HG02870 (cell line): ENCODE results near the gene SIRT3.

Experiments
- ATAC-seq: cut with Tn5 transposase; IDR thresholded peaks from one replicate; pipeline ENCODE4 v1.9.1; 2021; ENCODE audit warnings: mild to moderate bottlenecking, moderate library complexity; ENCODE audit not compliant: unreplicated experiment

Gene SIRT3

DNA sequence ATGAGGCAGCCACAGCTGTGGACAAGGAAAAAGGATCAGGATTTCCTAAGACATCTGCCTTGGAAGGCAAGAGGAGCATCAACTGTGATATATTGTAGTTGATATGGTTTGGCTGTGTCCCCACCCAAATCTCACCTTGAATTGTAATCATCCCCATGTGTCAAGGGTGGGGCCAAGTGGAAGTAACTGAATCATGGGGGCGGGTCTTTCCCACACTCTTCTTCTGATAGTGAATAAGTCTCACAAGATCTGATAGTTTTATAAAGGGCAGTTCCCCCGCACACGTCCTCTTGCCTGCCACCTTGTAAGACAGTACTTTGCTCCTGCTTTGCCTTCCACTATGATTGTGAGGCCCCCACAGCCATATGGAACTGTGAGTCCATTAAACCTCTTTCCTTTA, 18.4 kb downstream of the SIRT3 start:
- ATAC-seq: no peak

DNA sequence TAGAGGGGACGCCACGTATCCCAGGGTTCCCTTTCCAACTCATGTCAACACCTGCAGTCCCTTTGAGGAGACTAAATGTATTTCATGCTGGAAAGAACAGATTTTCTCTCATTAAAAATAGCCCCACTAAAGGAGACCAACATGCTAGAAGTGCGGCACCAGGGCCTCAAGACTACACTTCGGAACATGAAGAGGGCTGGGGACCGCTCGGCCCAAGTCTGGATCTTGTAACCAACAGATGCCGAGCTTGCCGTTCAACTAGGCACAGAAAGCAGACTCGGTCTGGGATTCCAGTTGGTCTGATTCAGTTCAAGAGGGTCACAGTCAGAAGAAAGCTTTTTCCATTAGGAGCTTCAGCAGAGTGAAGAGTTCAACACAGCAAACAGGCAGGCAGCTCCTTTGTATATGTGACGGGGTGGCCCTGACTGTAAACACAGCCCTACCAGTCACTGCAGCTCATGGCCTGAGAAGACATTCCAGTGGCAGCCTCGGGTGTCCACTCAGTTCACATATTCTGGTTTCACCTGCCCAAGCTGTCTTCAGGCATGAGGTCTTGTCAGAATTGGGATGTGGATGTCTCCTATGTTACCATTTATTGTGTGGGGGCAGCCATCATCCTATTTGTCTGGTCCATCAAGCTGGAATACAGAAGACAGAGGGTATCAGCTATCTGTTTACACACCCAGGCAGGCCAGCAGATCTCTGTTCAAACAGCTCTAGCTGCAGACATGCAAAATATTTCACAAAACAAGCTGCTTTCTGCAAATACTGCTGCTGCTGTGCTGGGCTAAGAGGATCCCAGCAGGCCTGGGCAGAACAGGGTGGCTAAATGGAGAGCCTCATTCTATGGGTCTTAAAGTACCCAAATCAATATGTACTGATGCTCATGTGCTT, 19.8 kb downstream of the SIRT3 start:
- no peak for ATAC-seq

DNA sequence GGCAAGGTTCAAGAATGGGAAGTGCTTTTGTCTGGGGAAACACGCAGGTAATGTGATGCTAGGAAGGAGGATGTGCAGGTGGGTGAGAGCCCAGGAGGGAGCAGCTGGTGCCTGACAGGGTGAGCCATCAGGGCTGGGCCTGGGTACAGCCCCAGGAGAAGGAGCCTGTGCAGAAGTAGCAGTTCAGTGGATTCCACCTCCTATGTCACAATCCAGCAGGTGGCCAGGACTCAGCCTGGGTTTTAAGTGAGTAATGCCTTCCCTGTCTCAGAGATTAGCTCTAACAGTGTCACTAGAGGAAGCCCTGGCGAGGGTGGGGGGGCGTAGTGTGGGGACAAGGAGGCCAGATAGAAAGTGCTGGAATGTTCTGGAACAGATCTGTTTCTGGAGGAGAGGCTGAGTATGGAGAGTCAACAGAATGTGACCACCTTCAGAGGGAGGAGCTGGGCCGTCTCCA, 20.5 kb downstream of the SIRT3 start:
- no peak for ATAC-seq

DNA sequence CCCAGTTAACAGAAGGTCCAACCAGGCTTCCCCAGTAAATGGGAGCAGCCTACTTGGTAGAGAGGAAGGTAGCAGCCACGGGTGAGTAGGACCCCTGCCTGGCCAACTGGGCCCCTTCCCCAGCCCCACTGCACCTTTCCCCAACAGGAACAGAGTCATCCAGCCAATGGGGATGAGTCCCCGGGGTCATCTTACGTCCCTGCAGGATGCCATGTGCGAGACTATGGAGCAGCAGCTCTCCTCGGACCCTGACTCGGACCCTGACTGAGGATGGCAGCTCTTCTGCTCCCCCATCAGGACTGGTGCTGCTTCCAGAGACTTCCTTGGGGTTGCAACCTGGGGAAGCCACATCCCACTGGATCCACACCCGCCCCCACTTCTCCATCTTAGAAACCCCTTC, 22.1 kb downstream of the SIRT3 start:
- no peak for ATAC-seq

DNA sequence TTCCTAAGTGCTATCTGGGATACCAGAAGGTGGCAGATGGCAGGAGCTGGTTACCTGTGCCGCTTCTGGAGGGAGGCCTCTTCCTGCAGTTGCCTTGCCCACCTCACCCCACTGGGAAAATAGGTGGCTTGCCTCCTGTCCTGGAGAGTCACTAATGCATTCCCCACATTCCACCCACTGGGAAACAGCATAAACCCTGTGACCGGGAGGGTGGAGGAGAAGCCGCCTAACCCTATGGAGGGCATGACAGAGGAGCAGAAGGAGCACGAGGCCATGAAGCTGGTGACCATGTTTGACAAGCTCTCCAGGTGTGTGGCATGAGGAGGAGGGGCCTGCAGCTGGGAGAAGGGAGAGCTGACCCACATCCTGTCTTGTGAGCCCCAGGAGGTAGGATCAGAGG, 23.0 kb downstream of the SIRT3 start:
- ATAC-seq: no peak

DNA sequence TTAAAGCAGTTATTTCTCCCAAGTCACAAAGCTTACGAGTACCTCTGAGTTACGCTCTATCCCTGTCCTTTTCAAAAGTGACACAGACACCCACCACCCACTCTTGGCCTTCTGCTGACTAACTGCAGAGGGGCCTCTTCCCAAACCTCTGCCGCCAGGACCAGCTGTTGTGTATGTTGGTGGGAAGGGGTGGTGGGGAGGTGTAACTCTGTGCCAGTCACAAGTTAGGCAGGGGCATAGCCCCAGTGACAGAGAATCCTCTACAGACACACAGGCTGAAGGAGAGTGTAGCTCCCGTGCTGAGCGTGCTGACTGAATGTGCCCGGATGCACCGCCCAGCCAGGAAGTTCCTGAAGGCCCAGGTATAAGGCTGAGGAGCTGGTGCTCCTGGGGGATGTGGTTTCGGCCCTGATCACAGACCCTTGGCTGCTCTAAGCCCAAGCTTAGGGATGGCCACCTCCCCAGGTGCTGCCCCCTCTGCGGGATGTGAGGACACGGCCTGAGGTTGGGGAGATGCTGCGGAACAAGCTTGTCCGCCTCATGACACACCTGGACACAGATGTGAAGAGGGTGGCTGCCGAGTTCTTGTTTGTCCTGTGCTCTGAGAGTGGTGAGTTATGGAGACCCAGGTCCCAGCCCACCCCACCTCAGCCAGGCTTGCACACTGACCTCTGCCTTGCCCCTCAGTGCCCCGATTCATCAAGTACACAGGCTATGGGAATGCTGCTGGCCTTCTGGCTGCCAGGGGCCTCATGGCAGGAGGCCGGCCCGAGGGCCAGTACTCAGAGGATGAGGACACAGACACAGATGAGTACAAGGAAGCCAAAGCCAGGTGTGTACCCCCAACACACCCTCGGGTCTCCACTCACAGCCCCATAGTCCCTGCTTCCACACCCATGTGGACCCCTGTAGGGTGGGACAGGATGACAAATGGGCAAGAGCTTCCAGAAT, 23.7 kb downstream of the SIRT3 start:
- ATAC-seq: no peak

DNA sequence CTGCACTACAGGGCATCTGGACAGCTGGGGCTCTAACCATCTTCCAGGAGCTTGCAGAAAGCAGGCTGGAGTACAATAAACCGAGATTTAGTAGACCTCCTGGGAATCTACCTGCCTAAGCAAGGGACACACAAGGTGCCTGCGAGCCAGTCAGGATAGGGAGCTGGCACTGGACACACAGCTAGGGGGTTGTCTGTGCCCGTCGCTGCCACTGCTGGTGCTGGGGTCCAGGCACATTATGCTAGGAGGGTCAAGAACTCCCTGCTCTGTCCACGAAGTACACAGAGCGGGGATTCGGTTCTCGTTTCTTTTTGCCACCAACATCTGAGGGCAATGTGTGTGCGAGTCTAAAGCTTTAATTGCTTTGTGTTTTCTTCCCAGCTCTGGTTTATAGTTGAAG, 24.4 kb downstream of the SIRT3 start:
- ATAC-seq: no peak

DNA sequence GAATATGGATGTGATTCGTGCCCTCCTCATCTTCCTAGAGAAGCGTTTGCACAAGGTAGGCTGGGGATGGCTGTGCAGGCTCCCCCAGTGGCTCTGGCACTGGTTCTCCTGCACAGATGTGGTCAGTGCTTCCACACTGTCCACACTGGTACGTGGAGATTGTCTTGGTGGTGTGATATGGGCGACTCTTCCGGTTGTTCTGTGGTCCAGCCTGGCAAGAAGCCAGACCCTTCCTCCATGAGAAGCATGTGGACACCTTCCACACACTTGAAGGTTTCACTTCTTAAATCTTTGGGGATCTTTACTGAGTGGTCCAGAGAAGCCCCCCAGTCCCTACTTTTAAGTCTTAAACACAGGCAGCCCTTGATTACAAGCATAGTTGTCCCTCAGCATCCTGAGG, 24.8 kb downstream of the SIRT3 start:
- ATAC-seq: no peak

DNA sequence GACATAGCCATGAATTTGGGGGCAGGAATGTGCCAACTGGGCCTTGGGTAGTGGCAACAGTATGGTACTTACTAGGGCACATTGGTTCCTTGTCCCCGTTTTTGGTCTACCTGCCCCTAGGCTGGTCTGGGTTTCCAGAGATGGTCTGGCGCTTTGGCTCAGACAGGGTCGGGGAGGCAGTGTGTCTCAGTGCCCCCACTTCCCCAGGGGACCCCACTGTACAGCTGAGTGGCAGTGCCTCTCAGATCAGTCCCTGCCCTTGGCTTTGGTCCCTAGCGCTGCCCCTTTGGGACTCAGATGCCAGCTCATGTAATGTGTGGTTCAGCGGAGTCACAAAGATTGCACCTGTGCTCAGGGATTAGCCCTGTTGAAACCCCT, 25.4 kb downstream of the SIRT3 start:
- no peak for ATAC-seq

DNA sequence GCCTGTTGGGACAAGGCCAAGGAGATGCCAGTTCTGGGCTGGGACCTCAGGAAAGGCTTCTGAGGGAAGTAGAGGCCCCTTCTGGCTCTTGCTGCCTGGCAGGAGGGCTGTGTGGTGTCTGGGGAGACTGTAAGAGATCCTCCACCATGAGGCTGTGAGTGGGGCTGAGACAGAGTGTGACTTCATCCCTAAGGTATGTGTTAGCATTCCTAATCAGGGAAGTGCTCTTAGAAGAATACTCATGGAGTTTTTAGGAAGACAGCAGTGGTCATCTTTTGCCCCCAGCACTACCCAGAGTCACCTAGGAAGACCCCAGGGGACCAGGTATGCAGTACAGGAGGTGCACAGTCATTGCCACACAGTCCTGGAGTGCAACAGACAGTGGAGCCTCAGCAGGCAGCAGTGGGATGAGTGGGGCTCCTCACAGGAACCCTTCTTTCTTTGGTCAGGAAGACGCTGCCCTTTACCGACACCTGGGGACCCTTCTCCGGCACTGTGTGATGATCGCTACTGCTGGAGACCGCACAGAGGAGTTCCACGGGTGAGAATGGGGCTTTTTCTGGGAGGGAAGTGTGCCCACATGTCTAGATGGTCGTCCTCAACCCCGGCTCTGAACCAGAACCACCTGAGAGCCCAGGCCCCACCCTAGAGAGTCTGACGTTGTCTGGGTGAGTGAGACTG, 25.9 kb downstream of the SIRT3 start:
- no peak for ATAC-seq

DNA sequence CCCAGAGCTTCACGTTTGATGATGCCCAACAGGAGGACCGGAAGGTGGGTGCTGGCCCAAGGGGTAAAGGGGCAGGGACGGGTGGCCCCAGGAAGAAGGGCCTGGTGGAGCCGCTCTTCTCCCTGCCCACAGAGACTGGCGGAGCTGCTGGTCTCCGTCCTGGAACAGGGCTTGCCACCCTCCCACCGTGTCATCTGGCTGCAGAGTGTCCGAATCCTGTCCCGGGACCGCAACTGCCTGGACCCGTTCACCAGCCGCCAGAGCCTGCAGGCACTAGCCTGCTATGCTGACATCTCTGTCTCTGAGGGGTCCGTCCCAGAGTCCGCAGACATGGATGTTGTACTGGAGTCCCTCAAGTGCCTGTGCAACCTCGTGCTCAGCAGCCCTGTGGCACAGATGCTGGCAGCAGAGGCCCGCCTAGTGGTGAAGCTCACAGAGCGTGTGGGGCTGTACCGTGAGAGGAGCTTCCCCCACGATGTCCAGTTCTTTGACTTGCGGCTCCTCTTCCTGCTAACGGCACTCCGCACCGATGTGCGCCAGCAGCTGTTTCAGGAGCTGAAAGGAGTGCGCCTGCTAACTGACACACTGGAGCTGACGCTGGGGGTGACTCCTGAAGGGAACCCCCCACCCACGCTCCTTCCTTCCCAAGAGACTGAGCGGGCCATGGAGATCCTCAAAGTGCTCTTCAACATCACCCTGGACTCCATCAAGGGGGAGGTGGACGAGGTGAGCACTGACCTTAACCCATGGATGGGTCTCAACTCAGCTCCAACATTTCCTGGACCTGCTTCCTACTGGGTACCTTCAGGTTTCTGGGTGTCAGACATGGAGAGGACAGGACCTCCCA, 26.6 kb downstream of the SIRT3 start:
- ATAC-seq: no peak

DNA sequence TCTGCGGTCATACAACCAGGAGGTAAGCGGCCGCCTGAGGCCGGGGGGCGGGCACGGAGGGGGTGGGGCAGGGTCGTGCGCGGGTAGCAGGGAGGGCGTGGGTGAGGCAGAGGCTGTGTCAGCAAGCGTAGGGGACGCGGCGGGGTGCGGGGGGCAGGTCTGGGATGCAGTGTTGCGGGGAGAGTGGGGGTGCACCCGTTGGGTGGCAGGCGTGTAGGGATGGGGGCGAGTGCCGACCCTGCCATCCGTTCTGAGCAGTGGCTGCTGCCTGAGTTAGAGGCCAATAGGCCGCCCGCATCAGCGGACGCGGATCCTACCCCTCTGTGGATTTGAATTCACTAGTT, 27.3 kb downstream of the SIRT3 start:
- no peak for ATAC-seq

DNA sequence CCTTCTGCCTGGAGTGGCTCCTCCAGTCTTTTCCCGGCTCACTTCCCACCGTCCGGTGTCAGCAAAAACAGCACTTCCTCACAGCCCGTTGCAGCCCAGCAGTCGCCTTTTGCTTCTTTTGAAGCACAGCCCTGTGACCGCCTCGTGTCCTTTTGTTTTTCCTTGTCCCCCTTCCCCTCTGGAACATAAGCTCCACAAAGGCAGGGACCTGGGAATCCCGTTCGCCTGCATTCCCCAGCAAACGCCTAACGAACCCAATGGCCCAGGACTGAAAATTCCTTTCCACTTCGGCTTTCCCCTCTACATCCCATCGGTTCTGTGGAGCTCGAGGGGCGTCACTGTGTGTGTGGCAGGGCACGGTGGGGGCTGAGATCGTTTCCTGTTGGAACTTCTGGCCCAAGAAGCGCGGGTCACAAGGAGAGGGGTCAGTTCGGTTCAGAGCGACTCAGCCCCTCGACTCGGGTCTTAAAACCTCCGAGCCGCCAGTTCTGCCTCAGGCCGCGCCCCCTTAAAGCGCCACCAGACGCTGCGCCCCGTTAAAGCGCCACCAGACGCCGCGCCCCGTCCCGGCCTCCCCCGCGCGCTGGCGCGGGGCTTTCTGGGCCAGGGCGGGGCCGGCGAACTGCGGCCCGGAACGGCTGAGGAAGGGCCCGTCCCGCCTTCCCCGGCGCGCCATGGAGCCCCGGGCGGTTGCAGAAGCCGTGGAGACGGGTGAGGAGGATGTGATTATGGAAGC, 27.8 kb downstream of the SIRT3 start:
- ATAC-seq: no peak

DNA sequence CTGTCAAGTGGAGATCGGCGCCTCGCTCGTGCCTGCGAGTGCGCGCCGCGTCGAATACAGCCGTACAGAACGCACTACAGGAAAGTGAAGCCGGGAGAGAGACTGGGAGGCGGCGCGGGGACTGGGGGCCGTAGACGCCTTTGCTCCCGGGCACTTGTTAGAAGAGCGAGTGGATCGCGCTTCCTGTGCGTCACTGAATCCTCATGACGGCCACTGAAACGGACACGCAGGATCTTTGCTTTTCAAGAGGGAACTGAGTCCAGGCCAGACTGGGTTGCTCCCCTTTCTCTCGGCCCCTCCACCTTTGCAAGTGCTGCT, 28.3 kb downstream of the SIRT3 start:
- ATAC-seq: no peak

DNA sequence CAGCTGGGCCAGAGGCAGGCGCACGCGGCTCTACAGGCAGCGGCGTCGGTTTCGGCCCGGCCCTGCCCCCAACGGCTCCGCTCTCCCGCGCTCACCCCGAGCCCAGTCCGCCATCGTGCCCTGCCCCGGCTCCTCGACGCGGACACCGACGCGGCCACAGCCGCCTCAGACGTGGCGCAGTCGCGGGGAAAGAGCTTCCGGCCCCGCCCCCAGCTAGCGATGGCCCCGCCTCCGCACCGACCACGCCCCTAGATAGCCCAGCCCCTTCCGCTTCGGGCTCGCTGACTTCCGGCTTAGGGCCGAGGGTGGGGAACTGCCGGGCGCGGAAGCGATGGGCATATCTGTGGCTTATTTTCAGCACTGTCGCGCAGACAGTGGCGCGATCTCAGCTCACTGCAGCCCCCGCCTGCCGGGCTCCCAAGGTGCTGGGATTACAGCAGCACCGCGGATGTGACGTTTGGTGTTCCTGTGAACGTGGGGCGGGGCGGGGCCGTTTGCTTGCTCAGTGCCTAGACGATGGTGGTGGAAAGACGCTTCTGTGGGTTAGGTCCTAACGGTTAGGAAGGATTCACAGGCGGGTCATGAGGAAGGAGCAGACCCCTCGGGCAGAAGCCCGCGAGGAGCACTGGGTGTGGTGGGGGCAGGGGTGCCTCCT, 28.8 kb downstream of the SIRT3 start, which contains the start of the genes BET1L and RIC8A:
TSS of gene BET1L (minus strand) at position 192 of the 655 bp plus-strand sequence. CDS start at position 114, 78 bp downstream.
TSS of gene RIC8A (plus strand) at position 501 of the 655 bp plus-strand sequence. CDS start 1,147 bp downstream, outside the sequence.
- ATAC-seq: peak; percentile 64

DNA sequence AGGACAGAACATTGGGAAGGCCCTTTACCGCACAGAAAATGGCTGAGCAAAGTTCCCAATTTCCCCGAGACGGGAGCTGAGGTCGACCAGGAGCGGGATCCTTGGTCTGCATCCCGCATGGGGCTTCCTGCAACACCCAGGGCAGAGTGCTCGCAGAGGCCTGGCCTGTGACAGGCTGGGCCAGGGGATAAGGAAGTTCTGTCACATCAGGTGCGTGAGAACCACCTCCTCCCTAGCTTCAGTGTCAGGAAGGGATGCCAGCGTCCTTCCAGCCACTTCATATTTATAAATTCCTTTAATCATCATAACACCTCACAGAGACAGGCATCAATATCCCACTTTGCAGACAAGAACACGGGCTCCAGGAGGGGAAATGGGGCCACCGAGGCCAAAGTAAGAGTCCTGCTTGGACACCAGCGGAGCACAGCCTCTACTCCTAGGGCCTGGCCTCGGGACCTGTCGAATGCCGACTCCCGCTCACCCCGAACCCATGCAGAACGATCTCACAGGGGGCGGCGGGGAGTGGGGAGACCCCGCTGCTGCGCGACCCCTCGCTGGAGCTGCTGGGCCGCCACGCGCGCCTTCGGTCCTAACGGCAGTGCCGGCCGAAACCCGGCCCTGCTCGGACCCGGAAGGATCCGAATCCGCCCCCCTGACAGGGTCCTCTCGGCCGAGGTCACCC, 29.5 kb downstream of the SIRT3 start:
- ATAC-seq: peak; percentile 6

DNA sequence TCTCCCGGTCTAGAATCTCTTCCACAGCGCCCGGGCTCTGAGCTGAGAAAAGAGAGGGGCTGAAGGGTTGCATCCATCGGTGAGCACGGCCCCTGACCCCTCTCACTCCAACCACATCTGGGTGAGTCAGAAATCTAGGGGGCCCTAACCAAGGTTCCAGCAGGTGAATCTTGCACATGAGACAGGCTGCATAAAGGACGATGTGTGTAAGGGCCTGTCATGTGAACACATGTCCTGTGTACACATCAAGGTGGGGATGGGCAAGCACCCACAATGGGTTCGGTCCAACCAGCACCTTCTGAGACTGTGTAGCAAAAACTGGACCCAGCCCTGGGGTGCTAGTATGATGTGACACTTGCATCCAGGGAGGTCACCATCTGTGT, 30.1 kb downstream of the SIRT3 start:
- no peak for ATAC-seq

DNA sequence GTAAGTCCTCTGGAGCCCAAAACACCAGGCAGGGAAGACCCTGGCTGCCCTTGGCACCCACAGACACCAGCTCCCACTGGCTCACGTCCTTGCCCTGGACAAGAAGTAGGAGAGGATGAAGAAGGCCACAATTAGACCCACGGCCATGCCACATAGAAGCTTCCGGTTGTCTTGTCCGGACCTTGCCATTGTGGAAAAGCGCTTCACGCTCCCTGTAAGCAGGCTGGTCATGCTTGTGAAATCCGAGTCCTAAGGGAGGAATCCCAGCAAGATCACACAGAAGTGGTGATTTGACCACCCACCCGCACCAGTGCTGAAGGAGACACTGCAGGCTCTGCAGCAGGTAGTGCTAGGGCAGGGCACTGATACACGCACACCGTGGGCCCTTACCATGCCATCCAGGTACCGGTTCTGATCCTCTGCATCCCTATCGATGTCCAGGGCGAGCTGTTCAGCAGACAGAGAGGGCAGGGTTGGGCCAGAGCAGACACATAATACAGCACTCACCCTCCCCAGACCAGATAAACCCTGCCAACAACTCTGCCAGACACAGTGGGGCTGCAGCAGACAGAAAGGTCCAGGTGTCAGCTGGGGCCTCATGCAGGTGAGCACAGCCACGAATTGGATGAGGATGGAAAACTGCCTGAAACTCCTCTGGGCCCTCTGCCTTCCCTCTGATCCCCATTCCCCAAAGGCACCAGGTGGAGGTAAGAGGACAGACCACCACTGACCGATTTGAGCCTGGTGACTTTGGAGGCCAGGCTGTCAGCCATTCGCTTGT, 30.7 kb downstream of the SIRT3 start:
- no peak for ATAC-seq
